NOMO-1 (cell line): ENCODE measurements around the gene UBE2G2.

Experiments used
- DNase-seq, 2 experiments: peaks; one replicate each; lab custom pipeline; 2025; ENCODE audit not compliant: unreplicated experiment in 2 of 2; lab: John Stamatoyannopoulos, UW

The UBE2G2 gene

GRCh38 chr21:44801468-44802395, at the start of gene UBE2G2:
Gene UBE2G2, minus strand, starts transcription at chr21:44801820. Its CDS starts 72 bp downstream, at chr21:44801748.
- DNase-seq, result peak; percentile 73 to 88

GRCh38 chr21:44850905-44851657, 49.5 kb upstream of the UBE2G2 start:
- DNase-seq, result no peak

- DNase-seq, result no peak
Observed at GRCh38 chr21:44850208-44850800, 48.7 kb upstream of the UBE2G2 start.

- peak; percentile 44 to 64 for DNase-seq
Observed at GRCh38 chr21:44849616-44850130, 48.1 kb upstream of the UBE2G2 start.

GRCh38 chr21:44848821-44849521, 47.4 kb upstream of the UBE2G2 start:
- no peak for DNase-seq

- no peak for DNase-seq
Observed at GRCh38 chr21:44847261-44848056, 45.8 kb upstream of the UBE2G2 start.

GRCh38 chr21:44846485-44847260, 45.1 kb upstream of the UBE2G2 start:
- peak; percentile 48 to 82 for DNase-seq

GRCh38 chr21:44846224-44846484, 44.5 kb upstream of the UBE2G2 start:
- DNase-seq, result no peak

GRCh38 chr21:44845418-44846223, 44.0 kb upstream of the UBE2G2 start:
- DNase-seq, result peak; percentile 82 to 83

- DNase-seq, result no peak
Observed at GRCh38 chr21:44844256-44844655, 42.6 kb upstream of the UBE2G2 start.

GRCh38 chr21:44842721-44843445, 41.3 kb upstream of the UBE2G2 start:
- no peak for DNase-seq

GRCh38 chr21:44842087-44842486, 40.5 kb upstream of the UBE2G2 start:
- DNase-seq, result no peak

GRCh38 chr21:44840771-44841170, 39.2 kb upstream of the UBE2G2 start:
- DNase-seq, result no peak

GRCh38 chr21:44838951-44839350, 37.3 kb upstream of the UBE2G2 start:
- DNase-seq, result no peak

- no peak for DNase-seq
Observed at GRCh38 chr21:44838039-44838895, 36.6 kb upstream of the UBE2G2 start.

- DNase-seq, result no peak
Observed at GRCh38 chr21:44837537-44837936, 35.9 kb upstream of the UBE2G2 start.
